GM18499 (cell line): ENCODE results near the gene NDUFC2.
"Not testable (repeated sequence)": the region's sequence is repeated elsewhere in the genome, so short reads cannot be mapped to it uniquely, and the experiment has no call there.

Experiments
- ATAC-seq: cut with Tn5 transposase; IDR thresholded peaks from one replicate; pipeline ENCODE4 v1.9.1; 2021; ENCODE audit warnings: moderate number of reproducible peaks; ENCODE audit not compliant: insufficient read depth, unreplicated experiment

NDUFC2 gene

GRCh38 chr11:78036313-78036712, 43.3 kb downstream of the NDUFC2 start:
- no peak for ATAC-seq

- no peak for ATAC-seq
These were observed 45.0 kb downstream of the NDUFC2 start for GRCh38 chr11:78034623-78035022.

GRCh38 chr11:78033040-78033439, 46.6 kb downstream of the NDUFC2 start:
- no peak for ATAC-seq

- no peak for ATAC-seq
These were observed 47.6 kb downstream of the NDUFC2 start for GRCh38 chr11:78032090-78032489.

GRCh38 chr11:78031629-78032028, 48.0 kb downstream of the NDUFC2 start:
- no peak for ATAC-seq

- no peak for ATAC-seq
These were observed 49.0 kb downstream of the NDUFC2 start for GRCh38 chr11:78030429-78031325.

- ATAC-seq = not testable (repeated sequence)
These were observed 51.2 kb downstream of the NDUFC2 start for GRCh38 chr11:78028423-78028822.

GRCh38 chr11:78027759-78028158, 51.9 kb downstream of the NDUFC2 start:
- ATAC-seq = no peak

- ATAC-seq = no peak
These were observed 54.3 kb downstream of the NDUFC2 start for GRCh38 chr11:78025378-78025777.

- ATAC-seq = no peak
These were observed 56.2 kb downstream of the NDUFC2 start for GRCh38 chr11:78023426-78023825.

GRCh38 chr11:78022397-78023396, 57.0 kb downstream of the NDUFC2 start, which contains the start of gene KCTD14:
Gene KCTD14, minus strand, starts transcription at chr11:78023276. Its CDS starts 27 bp downstream, at chr11:78023249.
- ATAC-seq = no peak

- ATAC-seq = no peak
These were observed 58.1 kb downstream of the NDUFC2 start for GRCh38 chr11:78021611-78022010.

- no peak for ATAC-seq
These were observed 59.4 kb downstream of the NDUFC2 start for GRCh38 chr11:78020246-78020645.

GRCh38 chr11:78019808-78020207, 59.9 kb downstream of the NDUFC2 start:
- no peak for ATAC-seq
